Measurements from ENCODE around the gene TRMT1. TPM values are rescaled to one million over a fixed set of nuclear protein-coding genes. Genes with fewer than 3 reads are reported as not detected.
A peak's percentile ranks its signal among the peaks of the same experiment; 100 is the strongest.

TRMT1 gene
- total RNA-seq, 1 experiment from 2014 or later, result 107 TPM

- DNase-seq (ENCODE audit: low read depth), result no peak
- in situ Hi-C loops (cut with HindIII; ENCODE audit: low pct_unique_long_range_greater_than_20kb, low sequenced_read_pairs), result no loop called here
These were observed 14.4 kb upstream of the TRMT1 start for GRCh38 chr19:13130886-13131490.

- DNase-seq (ENCODE audit: low read depth), result no peak
- in situ Hi-C loops (cut with HindIII; ENCODE audit: low pct_unique_long_range_greater_than_20kb, low sequenced_read_pairs), result no loop called here
These were observed 12.8 kb upstream of the TRMT1 start for GRCh38 chr19:13129384-13129783.

GRCh38 chr19:13128583-13128982, 12.0 kb upstream of the TRMT1 start:
- in situ Hi-C loops (cut with HindIII; ENCODE audit: low pct_unique_long_range_greater_than_20kb, low sequenced_read_pairs), result no loop called here
- DNase-seq (ENCODE audit: low read depth), result no peak

DNA sequence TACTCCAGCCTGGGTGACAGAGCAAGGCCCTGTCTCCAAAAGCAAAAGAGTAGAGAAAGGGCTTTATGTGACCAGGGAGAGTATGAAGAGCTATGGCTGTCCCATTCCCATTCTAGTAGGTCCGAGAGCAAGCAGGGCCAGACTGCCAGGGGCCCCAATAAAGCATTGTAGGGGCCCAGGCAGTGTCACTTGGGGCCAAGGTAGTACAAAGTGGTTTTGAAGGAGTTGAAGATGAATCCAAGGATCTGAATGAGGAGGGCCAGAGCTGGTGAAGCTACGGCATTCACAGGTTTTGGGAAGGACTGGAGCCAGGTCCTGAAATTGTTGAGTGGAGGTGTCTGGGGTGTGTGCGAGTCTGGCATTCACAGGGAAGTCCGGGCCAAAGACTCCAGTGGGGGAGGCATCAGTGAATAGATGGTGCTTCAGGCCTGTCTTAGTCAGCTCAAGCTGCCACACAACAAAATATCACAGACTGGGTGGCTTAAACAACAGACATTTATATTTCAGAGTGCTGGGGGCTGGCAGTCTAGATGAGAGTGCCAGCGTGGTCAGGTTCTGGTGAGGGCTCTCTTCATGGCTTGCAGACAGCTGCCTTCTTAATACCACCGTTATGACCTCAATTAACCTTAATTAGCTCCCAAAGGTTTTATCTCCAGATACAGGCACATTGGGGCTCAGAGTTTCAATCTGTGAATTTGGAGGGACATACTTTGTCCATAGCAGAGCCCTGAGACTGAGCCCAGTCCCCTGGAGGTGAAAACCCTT, 11.5 kb upstream of the TRMT1 start:
- no peak for DNase-seq (ENCODE audit: low read depth)
- in situ Hi-C loops (cut with HindIII; ENCODE audit: low pct_unique_long_range_greater_than_20kb, low sequenced_read_pairs), result no loop called here

DNA sequence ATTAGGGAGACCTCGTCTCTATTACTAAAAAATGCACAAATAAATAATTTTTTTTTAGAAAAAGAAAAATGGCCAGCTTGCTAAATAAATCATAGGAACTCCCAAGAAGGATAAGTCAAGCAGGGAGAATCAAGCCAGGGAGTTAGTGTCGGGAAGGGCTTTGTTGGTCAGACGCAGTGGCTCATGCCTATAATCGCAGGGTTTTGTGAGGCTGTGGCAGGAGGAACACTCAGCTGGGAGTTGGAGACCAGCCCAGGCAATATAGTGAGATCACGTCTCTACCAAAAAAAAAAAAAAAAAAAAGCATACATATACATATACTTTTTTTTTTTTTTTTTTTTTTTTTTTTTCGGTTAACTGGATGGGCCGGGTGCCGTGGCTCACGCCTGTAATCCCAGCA, 10.5 kb upstream of the TRMT1 start:
- DNase-seq (ENCODE audit: low read depth), result no peak

GRCh38 chr19:13122980-13123957, 6.7 kb upstream of the TRMT1 start:
- no peak for DNase-seq (ENCODE audit: low read depth)
- in situ Hi-C loops (cut with HindIII; ENCODE audit: low pct_unique_long_range_greater_than_20kb, low sequenced_read_pairs), result no loop called here

More for the DNA sequence above, 10.5 kb upstream of the TRMT1 start:
- in situ Hi-C loops (cut with HindIII; ENCODE audit: low pct_unique_long_range_greater_than_20kb, low sequenced_read_pairs), result no loop called here

DNA sequence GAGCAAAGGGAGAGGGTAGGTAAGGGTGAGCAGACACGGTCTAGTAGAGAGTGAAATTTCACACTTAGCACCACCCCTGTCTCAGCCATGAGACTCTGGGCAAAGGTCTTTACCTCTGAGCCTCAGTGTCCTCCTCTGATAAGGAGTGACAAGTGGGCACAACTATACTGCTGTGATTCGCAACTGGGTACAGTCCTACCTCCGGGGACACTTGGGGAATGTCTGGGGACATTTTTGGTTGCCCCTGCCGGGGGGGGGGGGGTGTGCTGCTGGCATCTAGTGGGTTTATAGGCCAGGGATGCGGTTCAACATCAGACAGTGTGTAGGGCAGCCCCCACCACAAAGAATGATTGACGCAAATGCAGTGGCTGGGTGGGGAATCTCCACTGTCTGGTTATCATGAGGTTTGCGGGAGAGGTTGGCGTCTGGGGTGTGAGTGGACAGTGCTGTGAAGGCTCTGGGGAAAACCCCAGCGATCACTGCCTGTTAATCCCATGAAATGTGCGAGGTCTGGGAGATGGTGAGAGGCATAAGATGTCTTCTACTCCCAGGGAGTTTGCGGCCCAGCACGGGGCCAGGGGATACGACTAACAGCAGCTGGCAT, 5.8 kb upstream of the TRMT1 start:
- in situ Hi-C loops (cut with HindIII; ENCODE audit: low pct_unique_long_range_greater_than_20kb, low sequenced_read_pairs), result no loop called here
- DNase-seq (ENCODE audit: low read depth), result no peak

DNA sequence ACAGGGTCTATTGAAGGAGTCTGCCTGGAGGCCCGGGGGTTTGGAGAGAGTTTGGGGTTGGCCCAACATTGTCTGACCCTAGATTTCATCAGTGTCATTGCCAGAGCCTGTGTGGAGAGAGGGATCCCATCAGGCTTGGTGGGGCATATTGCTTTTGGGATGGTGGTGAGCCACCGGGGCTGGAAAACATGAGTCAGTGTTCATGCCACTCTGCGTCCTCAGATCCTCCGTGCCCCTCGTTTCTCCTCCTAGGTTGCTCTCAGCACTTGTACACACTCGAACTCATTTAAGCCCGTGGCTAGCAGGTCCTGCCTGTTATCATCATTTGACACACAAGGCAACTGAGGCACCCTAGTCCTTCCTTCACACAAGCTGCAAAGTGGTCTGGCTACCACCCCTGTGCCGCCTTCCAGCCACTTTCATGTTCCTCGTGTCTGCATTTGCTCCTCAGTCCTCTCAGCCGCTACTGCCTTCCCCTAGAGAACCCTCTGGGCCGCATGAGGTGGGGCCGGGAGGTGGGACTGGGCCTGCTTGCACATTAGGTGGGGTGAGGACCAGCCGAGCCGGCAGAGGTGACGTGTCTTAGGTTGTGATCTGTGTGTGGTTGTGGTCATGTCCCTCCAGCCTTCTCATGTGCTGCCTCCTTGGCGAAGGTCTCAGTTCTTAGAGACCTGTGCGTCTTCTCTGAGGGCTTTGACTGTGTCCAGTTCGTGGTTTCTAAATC, 5.2 kb upstream of the TRMT1 start:
- in situ Hi-C loops (cut with HindIII; ENCODE audit: low pct_unique_long_range_greater_than_20kb, low sequenced_read_pairs), result no loop called here
- DNase-seq (ENCODE audit: low read depth), result no peak

DNA sequence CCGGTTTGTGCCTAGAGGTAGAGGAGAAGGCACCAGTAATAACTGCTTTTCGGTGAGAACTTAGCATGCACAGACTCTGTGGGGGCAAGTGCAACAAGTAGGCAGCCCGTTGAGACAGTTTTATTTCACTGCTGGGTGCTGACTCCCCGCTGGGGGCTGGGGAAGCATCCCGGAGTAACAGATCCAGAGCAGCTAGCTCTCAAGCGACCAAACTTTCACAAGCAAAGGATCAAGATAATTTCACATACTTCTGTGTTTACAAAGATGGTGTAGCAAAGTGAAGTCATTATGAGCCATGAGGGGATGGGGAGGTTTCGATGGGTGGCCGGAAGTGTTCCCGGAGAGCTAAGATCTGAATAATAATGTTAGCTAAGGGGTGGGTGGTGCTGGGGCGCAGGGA, 4.3 kb upstream of the TRMT1 start:
- no peak for DNase-seq (ENCODE audit: low read depth)
- in situ Hi-C loops (cut with HindIII; ENCODE audit: low pct_unique_long_range_greater_than_20kb, low sequenced_read_pairs), result no loop called here

GRCh38 chr19:13120031-13120430, 3.5 kb upstream of the TRMT1 start:
- in situ Hi-C loops (cut with HindIII; ENCODE audit: low pct_unique_long_range_greater_than_20kb, low sequenced_read_pairs), result no loop called here
- no peak for DNase-seq (ENCODE audit: low read depth)

DNA sequence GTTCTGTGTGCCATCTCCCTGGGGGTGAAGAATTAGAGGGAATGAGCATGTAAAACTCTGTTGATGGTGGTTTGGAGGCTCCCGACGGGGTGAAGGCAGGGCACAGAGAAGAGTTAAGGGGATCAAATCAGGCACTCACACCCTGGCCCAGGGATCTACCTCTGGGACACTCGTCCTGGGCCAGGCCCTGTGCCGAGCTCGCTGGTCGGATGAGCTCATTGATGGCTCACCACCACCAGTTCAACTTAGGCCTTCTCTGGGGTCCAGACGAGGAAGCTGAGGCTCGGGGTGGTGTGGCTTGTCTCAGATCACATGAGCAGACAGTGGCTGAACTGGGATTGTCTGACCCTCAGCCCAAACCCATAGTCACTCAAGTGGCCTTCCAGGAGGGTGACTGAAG, 3.1 kb upstream of the TRMT1 start:
- no peak for DNase-seq (ENCODE audit: low read depth)
- in situ Hi-C loops (cut with HindIII; ENCODE audit: low pct_unique_long_range_greater_than_20kb, low sequenced_read_pairs), result no loop called here

GRCh38 chr19:13118424-13119193, 2.1 kb upstream of the TRMT1 start:
- no peak for DNase-seq (ENCODE audit: low read depth)
- in situ Hi-C loops (cut with HindIII; ENCODE audit: low pct_unique_long_range_greater_than_20kb, low sequenced_read_pairs), result no loop called here

GRCh38 chr19:13117772-13118423, 1.4 kb upstream of the TRMT1 start, which contains the start of gene NACC1:
TSS of gene NACC1 (plus strand) at chr19:13118264. CDS start at chr19:13135208, 16,944 bp downstream.
- peak; percentile 83 for DNase-seq (ENCODE audit: low read depth)

DNA sequence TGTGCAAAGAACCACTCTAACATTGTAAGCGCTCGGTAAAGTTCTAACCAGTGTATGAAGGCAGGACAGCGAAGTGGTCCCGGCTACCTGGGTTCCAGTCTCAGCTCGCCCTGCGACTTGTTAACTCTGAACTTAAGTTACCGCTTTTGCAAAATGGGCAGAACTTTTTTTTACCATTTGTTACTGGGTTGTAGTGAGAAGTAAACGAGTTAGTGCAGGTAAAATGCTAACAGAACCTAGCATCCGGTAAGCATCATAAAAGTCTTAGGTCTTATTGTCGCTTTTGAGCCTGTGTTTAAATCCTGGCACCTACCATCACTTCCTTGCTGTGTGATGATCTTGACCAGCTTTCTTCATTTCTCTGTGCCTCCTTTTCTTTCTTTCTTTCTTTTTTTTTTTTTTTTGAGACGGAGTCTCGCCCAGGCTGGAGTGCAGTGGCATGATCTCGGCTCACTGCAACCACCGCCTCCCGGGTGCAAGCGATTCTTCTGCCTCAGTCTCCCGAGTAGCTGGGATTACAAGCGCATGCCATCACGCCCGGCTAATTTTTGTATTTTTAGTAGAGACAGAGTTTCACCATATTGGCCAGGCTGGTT, 734 bp upstream of the TRMT1 start:
- no peak for DNase-seq (ENCODE audit: low read depth)
- in situ Hi-C loops (cut with HindIII; ENCODE audit: low pct_unique_long_range_greater_than_20kb, low sequenced_read_pairs), result no loop called here

More at GRCh38 chr19:13117772-13118423, 1.4 kb upstream of the TRMT1 start, which contains the start of gene NACC1:
- in situ Hi-C loops (cut with HindIII; ENCODE audit: low pct_unique_long_range_greater_than_20kb, low sequenced_read_pairs), result no loop called here

DNA sequence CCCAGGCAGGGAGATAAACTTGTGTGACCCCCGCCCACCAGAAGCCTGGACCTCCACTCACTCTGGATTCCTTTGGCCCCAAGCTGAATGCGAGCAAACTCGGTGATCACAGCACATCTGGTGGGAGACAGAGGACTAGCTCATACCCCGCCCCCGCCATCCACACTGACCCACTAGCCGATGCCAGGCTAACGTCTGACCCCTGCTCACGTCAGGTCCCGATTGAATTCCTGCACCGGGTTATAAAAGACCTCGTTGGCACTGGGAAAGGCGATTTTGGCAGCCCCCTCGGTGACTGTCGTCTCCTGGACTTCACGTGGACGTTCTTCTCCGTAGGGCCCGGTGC, 631 bp downstream of the TRMT1 start:
- no peak for DNase-seq (ENCODE audit: low read depth)

DNA sequence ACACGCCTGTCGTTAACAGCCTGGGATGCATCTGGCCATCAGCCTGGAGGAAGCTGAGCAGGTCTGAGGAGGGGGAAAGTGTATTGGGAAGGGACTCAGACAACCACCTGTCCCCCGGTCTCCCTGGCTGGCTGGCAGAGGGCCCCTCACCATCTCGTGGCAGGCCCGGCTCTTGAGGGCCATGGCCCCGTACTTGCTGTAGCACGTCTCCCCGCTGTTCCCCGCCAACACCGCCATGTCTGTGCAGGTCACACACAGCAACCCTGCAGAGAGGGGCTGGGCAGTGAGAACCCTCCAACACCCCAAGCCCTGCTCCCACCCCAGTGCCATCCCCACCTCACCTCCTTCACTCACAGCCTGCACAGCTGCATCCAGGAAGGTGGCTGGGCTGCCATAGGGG, 4.0 kb downstream of the TRMT1 start:
- in situ Hi-C loops (cut with HindIII; ENCODE audit: low pct_unique_long_range_greater_than_20kb, low sequenced_read_pairs), result no loop called here
- no peak for DNase-seq (ENCODE audit: low read depth)

More for the DNA sequence above, 631 bp downstream of the TRMT1 start:
- in situ Hi-C loops (cut with HindIII; ENCODE audit: low pct_unique_long_range_greater_than_20kb, low sequenced_read_pairs), result no loop called here

Data from Caki2 (cell line).